HT1080 (cell line): ENCODE data around the gene FMR1. TPM values are rescaled to one million over a fixed set of nuclear protein-coding genes. Genes with fewer than 3 reads are reported as not detected.

ENCODE experiments used
- DNase-seq: peaks from one replicate; pipeline ENCODE4 v3.0.0-alpha.2; 2015; ENCODE audit warnings: low read depth
- polyA plus RNA-seq, 2 experiments: library from polyadenylated mRNA; depleted of rRNA; stranded (reverse); fragments of >200 nt; gene quantifications; 2 replicates each; pipeline ENCODE4 v1.2.3, GENCODE V29; 2015
- total RNA-seq: library from RNA; depleted of rRNA; stranded (reverse); fragments of >200 nt; shearing (Covaris generic); gene quantifications from 2 replicates; pipeline ENCODE4 v1.2.3, GENCODE V29; 2014; rRNA removed

The FMR1 gene
- total RNA-seq: 18.8 and 21.4 TPM in 2 replicates
- polyA plus RNA-seq (2015; cell fraction: cytosol; rRNA removed): 22.4 and 26.4 TPM in 2 replicates
- polyA plus RNA-seq (2015; cell fraction: nucleus; rRNA removed): 42.7 and 53.0 TPM in 2 replicates

DNA sequence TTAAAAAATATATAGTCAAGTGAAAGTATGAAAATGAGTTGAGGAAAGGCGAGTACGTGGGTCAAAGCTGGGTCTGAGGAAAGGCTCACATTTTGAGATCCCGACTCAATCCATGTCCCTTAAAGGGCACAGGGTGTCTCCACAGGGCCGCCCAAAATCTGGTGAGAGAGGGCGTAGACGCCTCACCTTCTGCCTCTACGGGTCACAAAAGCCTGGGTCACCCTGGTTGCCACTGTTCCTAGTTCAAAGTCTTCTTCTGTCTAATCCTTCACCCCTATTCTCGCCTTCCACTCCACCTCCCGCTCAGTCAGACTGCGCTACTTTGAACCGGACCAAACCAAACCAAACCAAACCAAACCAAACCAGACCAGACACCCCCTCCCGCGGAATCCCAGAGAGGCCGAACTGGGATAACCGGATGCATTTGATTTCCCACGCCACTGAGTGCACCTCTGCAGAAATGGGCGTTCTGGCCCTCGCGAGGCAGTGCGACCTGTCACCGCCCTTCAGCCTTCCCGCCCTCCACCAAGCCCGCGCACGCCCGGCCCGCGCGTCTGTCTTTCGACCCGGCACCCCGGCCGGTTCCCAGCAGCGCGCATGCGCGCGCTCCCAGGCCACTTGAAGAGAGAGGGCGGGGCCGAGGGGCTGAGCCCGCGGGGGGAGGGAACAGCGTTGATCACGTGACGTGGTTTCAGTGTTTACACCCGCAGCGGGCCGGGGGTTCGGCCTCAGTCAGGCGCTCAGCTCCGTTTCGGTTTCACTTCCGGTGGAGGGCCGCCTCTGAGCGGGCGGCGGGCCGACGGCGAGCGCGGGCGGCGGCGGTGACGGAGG is at the start of gene FMR1:
Gene FMR1, plus strand, starts transcription at position 728 of the 831 bp plus-strand sequence. CDS start 261 bp downstream, outside the sequence.
- peak; percentile 81 for DNase-seq

DNA sequence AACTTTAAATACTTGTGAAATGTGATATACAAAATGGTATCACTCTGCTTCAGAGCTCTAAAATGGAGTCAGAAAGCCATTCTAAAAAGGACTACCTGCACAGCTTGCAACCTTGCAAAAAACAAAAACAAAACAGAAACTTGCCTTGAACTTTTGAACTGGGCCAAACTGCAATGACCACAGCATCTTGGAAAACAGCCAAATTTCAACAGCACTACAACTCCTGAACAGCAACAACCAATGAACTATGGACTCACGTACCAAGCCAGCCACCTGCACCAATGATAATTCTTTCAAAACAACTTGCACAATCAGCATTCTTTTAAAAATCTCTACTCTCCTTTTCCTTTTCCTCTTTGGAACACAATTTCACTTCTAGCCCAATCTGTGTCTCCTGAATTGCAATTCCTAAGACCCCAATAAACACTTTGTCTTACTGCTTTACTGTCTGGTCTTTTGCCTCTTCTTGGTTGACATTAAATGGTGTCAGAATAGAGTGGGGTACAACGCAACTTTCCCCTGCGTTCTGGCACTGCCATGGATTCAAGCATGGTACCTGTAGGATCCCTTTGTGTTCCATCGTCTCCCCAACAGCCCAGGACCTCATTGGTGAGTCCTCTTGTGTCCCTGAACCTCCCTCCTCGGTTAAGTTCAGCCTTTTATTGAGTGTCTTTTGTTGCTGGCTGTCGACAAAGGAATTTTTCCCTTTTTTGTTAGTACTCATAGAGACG is 35.7 kb upstream of the FMR1 start:
- no peak for DNase-seq

DNA sequence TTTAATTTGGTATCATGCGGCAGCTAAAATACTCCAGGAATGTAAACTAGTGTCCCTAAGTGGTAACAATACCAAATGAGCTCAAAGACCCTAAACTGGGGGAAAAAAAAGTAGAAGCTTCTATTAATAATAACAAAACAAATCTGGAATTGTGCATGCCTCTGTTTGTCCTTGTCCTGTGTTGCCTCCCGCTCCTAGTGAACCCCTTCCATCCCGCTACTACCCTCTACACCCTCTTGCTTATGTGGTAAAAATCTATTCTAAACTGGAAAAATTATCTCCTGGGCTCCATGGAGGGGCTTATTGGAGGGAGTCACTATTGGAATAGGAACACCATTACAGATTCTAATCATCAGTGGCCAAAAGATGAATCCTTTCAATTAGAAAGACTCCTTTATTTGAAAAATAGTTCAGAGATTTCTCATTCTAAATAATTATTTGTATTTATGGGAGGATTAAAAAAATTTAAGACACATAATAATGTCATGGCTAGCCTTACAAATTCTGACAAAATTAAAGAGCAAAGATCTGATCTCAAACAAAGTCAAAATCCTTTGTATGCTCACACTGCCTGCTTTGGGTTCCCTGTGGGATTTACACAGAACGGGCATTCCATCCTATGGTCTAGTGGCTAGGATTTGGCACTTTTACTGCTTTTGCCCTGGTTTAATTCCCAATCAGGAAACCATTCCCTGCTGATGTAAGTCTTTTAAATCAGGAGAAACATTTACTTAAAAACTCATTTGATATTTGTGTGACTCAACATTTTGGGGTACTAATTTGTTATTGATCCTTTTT is 34.7 kb upstream of the FMR1 start:
- DNase-seq: no peak

DNA sequence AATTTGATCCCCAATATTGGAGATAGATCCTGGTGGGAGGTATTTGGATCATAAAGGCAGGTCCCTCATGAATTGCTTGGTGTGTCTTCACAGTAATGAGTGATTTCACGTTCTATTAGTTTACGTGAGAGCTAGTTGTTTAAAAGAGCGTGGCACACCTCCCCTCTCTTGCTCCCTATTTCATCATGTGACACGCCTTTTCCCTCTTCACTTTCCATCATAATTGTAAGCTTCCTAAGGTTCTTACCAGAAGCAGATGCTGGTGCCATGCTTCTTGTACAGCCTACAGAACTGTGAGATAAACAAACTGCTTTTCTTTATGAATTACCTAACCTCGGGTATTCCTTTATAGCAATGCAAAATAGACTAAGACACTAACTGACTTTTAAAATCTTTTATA is 34.0 kb upstream of the FMR1 start:
- no peak for DNase-seq

DNA sequence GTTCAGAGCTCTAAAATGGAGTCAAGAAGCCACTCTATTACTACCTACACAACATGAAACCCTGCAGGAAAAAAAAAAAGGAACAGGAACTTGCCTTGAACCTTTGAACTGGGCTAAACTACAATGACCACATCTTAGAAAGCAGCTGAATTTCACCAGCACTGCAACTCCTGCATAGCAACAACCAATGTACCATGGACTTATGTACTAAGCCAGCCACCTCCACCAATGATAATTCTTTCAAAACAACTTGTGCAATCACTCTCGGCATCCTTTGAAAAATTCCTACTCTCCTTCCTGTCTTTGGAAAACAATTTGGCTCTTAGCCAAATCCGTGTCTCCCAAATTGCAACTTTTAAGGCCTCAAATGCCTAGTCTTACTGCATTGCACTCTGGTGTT is 26.8 kb upstream of the FMR1 start:
- no peak for DNase-seq

DNA sequence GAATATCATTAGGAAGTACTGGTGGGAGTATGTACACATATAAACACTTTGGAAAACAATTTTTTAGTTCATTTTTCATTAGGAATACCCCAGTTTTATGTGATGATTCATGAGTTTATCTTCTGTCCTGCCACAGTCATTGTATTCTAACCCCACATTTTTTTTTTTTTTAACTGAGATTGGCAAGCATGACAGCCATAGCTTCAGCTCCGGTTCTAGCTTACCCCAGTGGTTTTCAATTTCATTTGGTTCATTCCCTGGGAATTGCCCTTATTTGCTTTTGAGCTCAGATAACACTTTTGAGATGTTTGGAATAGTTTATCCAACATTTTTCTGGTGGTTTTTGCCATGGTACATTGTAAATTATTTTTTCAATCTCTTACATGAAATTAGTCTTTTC is 21.0 kb upstream of the FMR1 start:
- no peak for DNase-seq

DNA sequence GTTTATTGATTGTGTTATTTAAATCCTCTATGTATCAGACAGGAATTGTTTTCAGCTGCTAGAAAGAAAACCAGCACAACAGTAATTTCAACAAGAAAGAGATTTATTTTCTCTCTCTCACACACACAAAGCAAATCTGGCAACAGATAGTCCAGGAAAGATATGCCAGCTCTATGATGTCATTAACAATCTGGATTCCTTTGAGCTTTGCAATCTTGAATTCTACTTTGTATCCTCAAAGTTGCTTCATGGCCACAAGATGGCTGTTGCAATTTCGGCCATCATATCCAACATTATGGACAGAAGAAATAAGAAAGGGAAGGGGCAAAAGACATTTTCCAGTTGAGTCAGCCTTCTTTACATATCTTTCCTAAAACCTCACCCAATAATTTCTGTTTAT is 19.8 kb upstream of the FMR1 start:
- peak; percentile 2 for DNase-seq

DNA sequence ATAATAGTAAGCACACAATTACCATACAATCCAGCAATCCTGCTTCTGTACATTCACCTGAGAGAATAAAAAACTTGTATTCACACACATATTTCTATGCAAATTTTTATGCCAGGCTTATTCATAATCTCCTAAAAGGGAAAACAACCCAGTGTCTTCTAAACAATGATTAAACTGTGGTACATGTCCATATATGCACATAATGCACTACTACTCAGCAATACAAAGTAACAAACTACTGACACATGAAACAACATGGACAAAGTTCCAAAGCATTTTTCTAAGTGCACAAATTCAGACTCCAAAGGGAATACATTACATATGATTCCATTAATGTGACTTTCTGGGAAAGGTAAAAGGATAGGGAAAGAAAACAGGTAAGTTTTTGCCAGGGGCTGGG is 18.0 kb upstream of the FMR1 start:
- DNase-seq: no peak

DNA sequence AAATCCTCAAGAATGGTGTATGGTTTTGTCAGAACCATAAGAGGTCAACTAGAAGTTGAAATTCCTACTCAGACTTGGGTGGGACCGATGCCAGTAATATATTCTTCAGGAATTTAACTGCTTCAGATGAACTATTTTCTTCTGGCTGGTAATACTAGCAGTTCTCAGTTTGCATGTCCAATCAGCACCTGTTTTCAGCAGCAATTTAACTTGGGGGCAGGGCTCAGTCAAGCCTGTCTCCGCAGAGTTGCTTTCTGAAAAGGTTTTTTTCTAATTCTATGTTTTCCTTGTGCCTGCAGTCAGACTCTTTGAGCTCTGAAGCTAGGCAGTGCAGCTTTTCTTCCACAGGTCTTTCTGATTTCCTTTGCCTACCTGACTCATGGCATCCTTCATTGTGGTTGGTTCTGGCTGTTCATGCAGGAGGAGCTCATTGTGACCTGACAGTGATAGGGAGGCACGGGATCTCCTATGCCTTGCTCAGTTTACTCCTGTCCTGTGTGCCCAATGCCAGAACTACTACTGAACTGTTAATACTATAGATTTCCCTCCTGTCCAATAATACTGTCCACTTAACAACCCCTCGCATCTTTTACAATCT is 17.3 kb upstream of the FMR1 start:
- no peak for DNase-seq

DNA sequence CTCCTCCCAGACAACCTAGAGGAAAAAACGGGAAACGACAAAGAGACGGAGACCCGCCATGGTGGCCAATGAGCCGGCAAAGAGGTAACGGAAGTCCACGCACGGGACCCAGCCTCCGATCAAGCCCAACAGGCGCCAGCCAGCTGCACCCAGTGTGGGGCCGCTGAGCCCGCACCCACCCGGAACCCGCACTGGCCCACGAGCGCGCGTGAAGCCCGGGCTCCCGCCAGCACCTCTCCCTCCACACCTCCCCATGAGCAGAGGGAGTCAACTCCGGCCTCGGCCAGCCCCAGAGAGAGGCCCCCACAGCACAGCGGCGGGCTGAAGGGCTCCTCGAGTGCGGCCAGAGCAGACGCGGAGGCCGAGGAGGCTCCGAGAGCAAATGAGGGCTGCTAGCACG is 14.6 kb upstream of the FMR1 start:
- DNase-seq: no peak

DNA sequence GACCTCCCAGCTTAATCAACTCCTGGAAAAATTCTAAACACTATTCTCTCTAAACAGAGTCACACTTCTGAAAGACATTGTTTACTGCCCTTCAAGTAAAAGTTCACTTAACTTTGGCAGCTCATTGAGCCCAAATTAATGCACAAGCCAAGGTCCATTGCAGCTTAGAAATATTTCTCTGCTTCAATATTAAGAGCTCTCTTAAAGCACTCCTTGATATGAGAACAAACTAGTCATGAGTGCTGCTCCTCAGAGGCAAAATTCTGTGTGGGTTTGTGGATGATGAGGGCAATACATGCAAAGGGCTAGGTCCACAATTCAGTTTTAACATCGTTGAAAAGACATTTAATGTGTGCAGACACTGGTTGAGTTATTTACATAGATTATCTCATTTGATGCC is 12.8 kb upstream of the FMR1 start:
- no peak for DNase-seq

DNA sequence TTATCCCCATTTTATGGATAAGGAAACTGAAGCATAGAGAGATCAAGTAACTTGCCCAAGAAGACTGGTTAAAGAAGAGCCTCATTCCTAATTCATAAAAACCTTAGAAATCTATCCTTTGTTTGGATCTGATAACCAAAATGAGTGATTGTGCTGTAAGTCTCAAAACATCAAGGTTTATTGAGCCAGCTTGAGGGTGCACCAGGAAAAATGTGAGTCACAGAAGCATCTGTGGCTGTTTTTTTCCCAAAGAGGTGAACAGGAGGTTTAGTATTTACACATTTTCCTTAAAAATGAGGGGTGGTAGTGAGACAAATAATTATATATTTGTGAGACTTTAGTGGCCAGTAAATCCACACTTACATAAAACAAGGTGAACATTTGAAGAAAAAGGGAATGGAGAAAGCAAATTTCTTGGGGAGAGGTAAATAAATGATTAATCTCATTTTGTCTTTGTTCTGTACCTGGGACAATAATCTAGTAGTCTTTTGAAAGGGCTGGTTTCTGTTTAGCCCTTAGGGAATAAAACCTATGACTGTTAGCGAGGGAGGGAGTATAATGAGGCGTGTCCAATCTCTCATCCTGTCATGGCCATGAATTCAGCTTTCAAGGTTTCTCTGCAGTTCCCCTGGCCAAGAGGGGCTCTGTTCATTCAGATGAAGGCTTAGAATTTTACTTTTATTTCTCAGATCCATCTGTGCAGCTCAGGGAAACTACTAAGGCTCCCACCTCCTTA is 12.2 kb upstream of the FMR1 start:
- DNase-seq: no peak

DNA sequence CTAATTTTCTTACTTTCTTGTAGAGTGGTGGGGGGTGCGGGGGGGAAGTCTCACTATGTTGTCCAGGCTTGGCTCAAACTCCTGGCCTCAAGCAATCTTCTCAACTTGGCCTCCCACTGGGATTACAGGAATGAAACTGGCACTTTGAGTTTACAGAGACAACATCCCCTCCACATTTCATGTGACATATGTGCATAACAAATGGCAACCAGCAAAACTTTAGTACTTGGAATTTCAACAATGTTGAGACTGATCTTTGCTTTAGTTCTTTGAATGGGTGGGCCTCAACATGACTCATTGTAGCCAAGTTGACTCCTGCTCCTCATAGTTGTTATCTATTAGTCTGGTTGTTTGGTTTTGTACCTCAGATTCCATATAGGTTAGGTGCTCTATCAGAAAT is 11.4 kb upstream of the FMR1 start:
- no peak for DNase-seq

DNA sequence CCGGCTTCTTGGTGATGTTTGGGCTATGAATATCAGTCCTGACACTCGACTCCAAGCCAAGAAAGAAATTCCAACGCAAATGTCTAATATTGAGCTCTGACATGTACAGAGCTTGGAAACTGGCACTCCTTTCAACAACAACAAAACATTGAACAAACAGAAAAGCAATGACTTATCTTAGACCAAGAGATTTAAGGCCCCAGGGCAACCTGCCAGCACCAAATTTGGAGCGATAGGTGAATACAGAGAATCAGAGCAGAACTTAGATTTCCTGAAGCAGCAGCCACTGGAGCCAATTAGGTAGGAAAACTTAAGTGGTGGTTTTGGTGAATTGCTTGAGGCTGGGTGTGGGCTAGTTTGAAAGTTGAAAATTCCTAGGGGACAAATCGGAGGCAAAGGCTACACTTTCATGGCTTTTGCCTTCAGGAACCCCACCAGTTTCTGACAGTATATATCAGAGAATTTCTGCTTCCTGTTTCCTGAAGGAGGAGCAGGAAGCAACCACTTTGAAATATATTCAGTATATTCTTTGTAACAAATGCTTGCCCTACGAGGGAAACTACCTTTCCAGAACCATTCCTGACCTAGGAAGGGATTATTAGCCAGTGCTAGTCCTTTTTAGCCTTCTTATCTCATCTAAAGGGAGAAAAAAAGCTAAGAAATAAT is 10.1 kb upstream of the FMR1 start:
- no peak for DNase-seq

DNA sequence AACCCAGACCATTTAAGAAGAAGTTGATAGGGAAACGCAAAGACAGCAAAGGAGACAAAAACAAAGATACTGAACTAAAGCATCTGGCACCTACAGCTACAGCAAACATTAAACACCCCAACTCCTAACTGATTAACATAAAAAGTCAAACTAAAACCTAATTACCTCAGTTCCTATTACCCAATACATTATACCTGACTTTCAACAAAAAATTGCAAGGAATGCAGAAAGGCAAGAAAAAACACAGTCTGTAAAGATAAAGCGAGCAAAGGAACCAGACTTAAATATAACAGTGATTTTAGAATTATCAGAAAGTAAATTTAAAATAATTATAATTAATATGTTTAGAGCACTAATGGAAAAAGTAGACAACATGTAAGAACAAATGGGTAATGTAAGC is 9.4 kb upstream of the FMR1 start:
- no peak for DNase-seq

DNA sequence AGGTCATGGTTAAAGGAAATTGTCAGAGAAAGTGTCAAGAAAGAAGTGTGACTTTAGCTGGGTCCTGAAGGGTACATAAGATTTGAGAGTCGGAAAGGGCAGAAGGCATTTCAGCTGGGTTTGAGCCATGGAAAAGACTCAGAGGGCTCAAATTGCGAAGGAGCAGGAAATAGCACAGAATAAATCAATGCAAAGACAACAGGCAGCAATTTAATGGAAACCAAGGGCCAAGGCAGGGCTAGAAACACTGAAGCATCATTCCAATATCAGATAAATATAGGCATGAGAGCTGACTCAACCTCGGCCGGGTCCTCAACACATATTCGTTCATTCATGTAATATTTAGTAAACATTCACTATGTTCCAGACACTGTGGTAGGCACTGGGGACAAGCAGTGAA is 3.6 kb upstream of the FMR1 start:
- no peak for DNase-seq

DNA sequence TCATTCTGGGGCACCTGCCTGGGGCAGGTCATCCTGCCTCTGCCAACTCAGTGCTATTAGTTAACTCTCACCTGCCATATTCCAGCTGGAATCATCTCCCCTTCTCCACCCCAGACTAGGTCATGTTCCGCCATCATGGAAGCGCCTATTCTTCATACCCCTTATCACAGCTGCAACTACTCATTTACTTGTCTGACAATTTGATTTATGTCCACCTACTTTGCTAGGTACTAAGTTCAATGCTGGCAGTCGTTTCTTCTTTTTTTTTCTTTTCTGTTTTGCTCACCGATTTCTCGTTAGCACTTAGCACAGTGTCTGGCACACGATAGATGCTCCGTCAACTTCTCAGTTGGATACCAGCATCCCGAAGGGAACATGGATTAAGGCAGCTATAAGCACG is 1.1 kb upstream of the FMR1 start:
- no peak for DNase-seq

DNA sequence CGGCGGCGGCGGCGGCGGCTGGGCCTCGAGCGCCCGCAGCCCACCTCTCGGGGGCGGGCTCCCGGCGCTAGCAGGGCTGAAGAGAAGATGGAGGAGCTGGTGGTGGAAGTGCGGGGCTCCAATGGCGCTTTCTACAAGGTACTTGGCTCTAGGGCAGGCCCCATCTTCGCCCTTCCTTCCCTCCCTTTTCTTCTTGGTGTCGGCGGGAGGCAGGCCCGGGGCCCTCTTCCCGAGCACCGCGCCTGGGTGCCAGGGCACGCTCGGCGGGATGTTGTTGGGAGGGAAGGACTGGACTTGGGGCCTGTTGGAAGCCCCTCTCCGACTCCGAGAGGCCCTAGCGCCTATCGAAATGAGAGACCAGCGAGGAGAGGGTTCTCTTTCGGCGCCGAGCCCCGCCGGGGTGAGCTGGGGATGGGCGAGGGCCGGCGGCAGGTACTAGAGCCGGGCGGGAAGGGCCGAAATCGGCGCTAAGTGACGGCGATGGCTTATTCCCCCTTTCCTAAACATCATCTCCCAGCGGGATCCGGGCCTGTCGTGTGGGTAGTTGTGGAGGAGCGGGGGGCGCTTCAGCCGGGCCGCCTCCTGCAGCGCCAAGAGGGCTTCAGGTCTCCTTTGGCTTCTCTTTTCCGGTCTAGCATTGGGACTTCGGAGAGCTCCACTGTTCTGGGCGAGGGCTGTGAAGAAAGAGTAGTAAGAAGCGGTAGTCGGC is 528 bp downstream of the FMR1 start:
- peak; percentile 39 for DNase-seq

DNA sequence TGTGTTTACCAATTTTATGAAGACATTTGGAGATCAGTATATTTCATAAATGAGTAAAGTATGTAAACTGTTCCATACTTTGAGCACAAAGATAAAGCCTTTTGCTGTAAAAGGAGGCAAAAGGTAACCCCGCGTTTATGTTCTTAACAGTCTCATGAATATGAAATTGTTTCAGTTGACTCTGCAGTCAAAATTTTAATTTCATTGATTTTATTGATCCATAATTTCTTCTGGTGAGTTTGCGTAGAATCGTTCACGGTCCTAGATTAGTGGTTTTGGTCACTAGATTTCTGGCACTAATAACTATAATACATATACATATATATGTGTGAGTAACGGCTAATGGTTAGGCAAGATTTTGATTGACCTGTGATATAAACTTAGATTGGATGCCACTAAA is 1.9 kb downstream of the FMR1 start:
- no peak for DNase-seq
